K562 (cell line): Measurements from ENCODE around the gene DNAI1. TPM values are rescaled to one million over a fixed set of nuclear protein-coding genes. Genes with fewer than 3 reads are reported as not detected.

ENCODE experiments used
- CBX5 ChIP-seq: IDR thresholded peaks from 2 replicates; pipeline ENCODE4 v1.6.1; 2014; ENCODE audit warnings: low read depth, borderline replicate concordance
- CCNT2 ChIP-seq: IDR thresholded peaks from 2 replicates; pipeline ENCODE4 v1.6.1; 2011; ENCODE audit warnings: borderline replicate concordance, low read depth, mild to moderate bottlenecking, moderate library complexity, mixed read lengths, low read length; ENCODE audit not compliant: insufficient read length; ENCODE audit errors: extremely low read depth
- CEBPB ChIP-seq: fragments of 450-650 bp; IDR thresholded peaks from 2 replicates; pipeline ENCODE4 v1.6.1; 2016; ENCODE audit warnings: missing genetic modification characterization, missing compliant biosample characterization
- CHCHD3 ChIP-seq: fragments of 250-450 bp; sonication (Bioruptor Pico); IDR thresholded peaks from 2 replicates; pipeline ENCODE4 v2.1.2; 2022; ENCODE audit warnings: mild to moderate bottlenecking
- ESRRB ChIP-seq: fragments of 250-450 bp; sonication (Bioruptor Pico); IDR thresholded peaks from 2 replicates; pipeline ENCODE4 v1.5.0; 2020; ENCODE audit warnings: mild to moderate bottlenecking, moderate library complexity, borderline replicate concordance
- GATAD2B ChIP-seq: fragments of 450-650 bp; IDR thresholded peaks from 2 replicates; pipeline ENCODE4 v1.6.1; 2017; ENCODE audit warnings: mild to moderate bottlenecking, borderline replicate concordance
- HDAC8 ChIP-seq: fragments of 450-650 bp; IDR thresholded peaks from 2 replicates; pipeline ENCODE4 v1.6.1; 2016; ENCODE audit warnings: mild to moderate bottlenecking, missing genetic modification characterization, moderate library complexity, missing compliant biosample characterization
- POLR2B ChIP-seq: fragments of 450-650 bp; IDR thresholded peaks from 2 replicates; pipeline ENCODE4 v1.6.1; 2018; ENCODE audit warnings: low read depth; ENCODE audit not compliant: partially characterized antibody
- SAFB ChIP-seq: fragments of 200-400 bp; formaldehyde crosslinking; IDR thresholded peaks from 2 replicates; pipeline ENCODE4 v1.6.1; 2017; ENCODE audit warnings: low read depth, low read length, borderline replicate concordance
- SRSF9 ChIP-seq: fragments of 200-400 bp; formaldehyde crosslinking; IDR thresholded peaks from 2 replicates; pipeline ENCODE4 v1.6.1; 2017; ENCODE audit warnings: low read depth, low read length, borderline replicate concordance
- YBX1 ChIP-seq: fragments of 450-650 bp; IDR thresholded peaks from 2 replicates; pipeline ENCODE4 v1.7.1; 2016; ENCODE audit warnings: mild to moderate bottlenecking
- polyA plus RNA-seq, 8 experiments: library from polyadenylated mRNA; depleted of rRNA in 4 of 8; stranded (reverse) in 5 of 8; unstranded in 3 of 8; fragments of >200 nt; fragmentation: Nextera tagmentation in 2 of 8; fragmentation: Illumina TruSeq in 1 of 8; extraction: Ambion mirVana in 2 of 8; extraction: Trizol in 1 of 8; gene quantifications; 2 replicates each; pipeline versions ENCODE4 v1.2.1 to v1.2.3, GENCODE V29; 2011 to 2014; ENCODE audit warnings: inconsistent platforms in 1 of 8, missing spikeins in 1 of 8
- total RNA-seq, 7 experiments: library from RNA; depleted of rRNA in 6 of 7; stranded (reverse); fragments of >200 nt in 6 of 7; fragmentation: Illumina TruSeq in 2 of 7; extraction: Trizol in 2 of 7; gene quantifications; 2 replicates each; pipeline versions ENCODE4 v1.2.1 to v1.2.3, GENCODE V29; 2011 to 2021; ENCODE audit warnings: low replicate concordance in 1 of 7
- TF ChIP-seq, protein P1 (sequence below): fragments of 250-450 bp; sonication (Bioruptor Pico); IDR thresholded peaks from 2 replicates; pipeline ENCODE4 v1.8.0; 2021; ENCODE audit warnings: mild to moderate bottlenecking, moderate library complexity

The DNAI1 gene
- total and polyA plus RNA-seq, 9 of the 15 experiments (the other 6 are each of a cell fraction or from before 2014, with no cell fraction given) = 0.01 to 0.17 (median 0.04) TPM; not detected in 6

- TF ChIP-seq CEBPB = no peak
- TF ChIP-seq CBX5 = no peak
- TF ChIP-seq ESRRB = no peak
- TF ChIP-seq GATAD2B = no peak
- no peak for TF ChIP-seq SAFB
- TF ChIP-seq HDAC8 = no peak
- no peak for TF ChIP-seq YBX1
- no peak for TF ChIP-seq POLR2B
- TF ChIP-seq CHCHD3 (CRISPR knock-in tag) = no peak
- TF ChIP-seq CCNT2 = no peak
- TF ChIP-seq, protein P1, sequence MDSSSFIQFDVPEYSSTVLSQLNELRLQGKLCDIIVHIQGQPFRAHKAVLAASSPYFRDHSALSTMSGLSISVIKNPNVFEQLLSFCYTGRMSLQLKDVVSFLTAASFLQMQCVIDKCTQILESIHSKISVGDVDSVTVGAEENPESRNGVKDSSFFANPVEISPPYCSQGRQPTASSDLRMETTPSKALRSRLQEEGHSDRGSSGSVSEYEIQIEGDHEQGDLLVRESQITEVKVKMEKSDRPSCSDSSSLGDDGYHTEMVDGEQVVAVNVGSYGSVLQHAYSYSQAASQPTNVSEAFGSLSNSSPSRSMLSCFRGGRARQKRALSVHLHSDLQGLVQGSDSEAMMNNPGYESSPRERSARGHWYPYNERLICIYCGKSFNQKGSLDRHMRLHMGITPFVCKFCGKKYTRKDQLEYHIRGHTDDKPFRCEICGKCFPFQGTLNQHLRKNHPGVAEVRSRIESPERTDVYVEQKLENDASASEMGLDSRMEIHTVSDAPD (CRISPR knock-in tag) = no peak
- no peak for TF ChIP-seq SRSF9
These were observed 97.4 kb downstream of the DNAI1 start (continued) for GRCh38 chr9:34555936-34556525.
